Activated CD4-positive, alpha-beta memory T cell treated with anti-CD3 and anti-CD28 coated beads for 36 hours (primary cell): ENCODE measurements around the gene POLR3B. TPM values are rescaled to one million over a fixed set of nuclear protein-coding genes. Genes with fewer than 3 reads are reported as not detected.

ENCODE experiments used
- CTCF ChIA-PET: fragments of 350-600 bp; sonication (Branson Sonifier 250); formaldehyde crosslinking; loops from one replicate; lab custom pipeline; 2021; ENCODE audit warnings: antibody characterized with exemption, inconsistent platforms; lab: Charles Lee
- POLR2A ChIA-PET: fragments of 350-600 bp; sonication (Branson Sonifier 250); formaldehyde crosslinking; loops from one replicate; lab custom pipeline; 2021; ENCODE audit warnings: antibody characterized with exemption; lab: Charles Lee
- DNase-seq: peaks from one replicate; pipeline ENCODE4 v3.0.0-alpha.2; 2020
- H3K27ac Mint-ChIP-seq: one replicate; pipeline ENCODE4 v1.8.0; 2021; ENCODE audit warnings: mixed read lengths
- H3K27me3 Mint-ChIP-seq: one replicate; pipeline ENCODE4 v1.8.0; 2021; ENCODE audit warnings: mixed read lengths
- H3K36me3 Mint-ChIP-seq: one replicate; pipeline ENCODE4 v1.8.0; 2021; ENCODE audit warnings: mixed read lengths
- H3K4me1 Mint-ChIP-seq: one replicate; pipeline ENCODE4 v1.8.0; 2021; ENCODE audit warnings: low read depth, mixed read lengths
- H3K4me3 Mint-ChIP-seq: one replicate; pipeline ENCODE4 v1.8.0; 2021; ENCODE audit warnings: mild to moderate bottlenecking, mixed read lengths
- H3K9me3 Mint-ChIP-seq: one replicate; pipeline ENCODE4 v1.8.0; 2021; ENCODE audit warnings: mixed read lengths
- intact Hi-C: fragments of 100-400 bp; cut with micrococcal nuclease; formaldehyde crosslinking; loops from one replicate; pipeline ENCODE4 v1.15.1; 2023
- total RNA-seq, 2 experiments: library from RNA; stranded (reverse); gene quantifications; one replicate each; pipeline ENCODE4 v1.2.3, GENCODE V29; 2021

POLR3B gene
- total RNA-seq, 2 experiments from 2014 or later = 6.2 to 7.3 TPM

- Mint-ChIP-seq H3K36me3 (peaks cover 18% of the 10 kb centered on the region), H3K27me3 (no peaks in the 10 kb centered on the region), H3K27ac (no peak overlapping the region), H3K4me3 (no peak overlapping the region), H3K9me3 (no peaks in the 10 kb centered on the region), H3K4me1 (peaks cover 2% of the 10 kb centered on the region)
- CTCF ChIA-PET = no interaction called here
- intact Hi-C loops = no loop called here
- no peak for DNase-seq
- POLR2A ChIA-PET = no interaction called here
These were observed 13.4 kb upstream of the POLR3B start for GRCh38 chr12:106344131-106344530.

- Mint-ChIP-seq H3K36me3 (peaks cover 12% of the 10 kb centered on the region), H3K4me1 (no peaks in the 10 kb centered on the region)
- POLR2A ChIA-PET = no interaction called here
These were observed 11.8 kb upstream of the POLR3B start for GRCh38 chr12:106345746-106346145.

GRCh38 chr12:106348411-106348810 is 9.1 kb upstream of the POLR3B start:
- H3K36me3 Mint-ChIP-seq = peaks cover 9% of the 10 kb centered on the region
- no peak for DNase-seq
- no peak overlapping the region for H3K27ac Mint-ChIP-seq
- ChIA-PET POLR2A (interaction anchor here (0.7 kb wide), 1 partner anchor 1189 kb away, joined by 4 read pairs; no protein-coding TSS in a partner anchor), CTCF (interaction anchor here (1.1 kb wide), 1 partner anchor 9 kb away, joined by 6 read pairs; the partner anchor contains the start of gene POLR3B)
- no peaks in the 10 kb centered on the region for H3K9me3 Mint-ChIP-seq
- no peaks in the 10 kb centered on the region for H3K4me1 Mint-ChIP-seq
- no peaks in the 10 kb centered on the region for H3K27me3 Mint-ChIP-seq
- intact Hi-C loops = no loop called here
- no peak overlapping the region for H3K4me3 Mint-ChIP-seq

More at GRCh38 chr12:106345746-106346145, 11.8 kb upstream of the POLR3B start:
- Mint-ChIP-seq H3K9me3 (no peaks in the 10 kb centered on the region), H3K27me3 (no peaks in the 10 kb centered on the region), H3K27ac (no peak overlapping the region), H3K4me3 (no peak overlapping the region)
- intact Hi-C loops = no loop called here
- CTCF ChIA-PET = interaction anchor here (1.6 kb wide), 1 partner anchor 11 kb away, joined by 9 read pairs; the partner anchor contains the start of gene POLR3B
- no peak for DNase-seq

GRCh38 chr12:106353175-106353574 is 4.4 kb upstream of the POLR3B start:
- DNase-seq = no peak
- ChIA-PET POLR2A (no interaction called here), CTCF (no interaction called here)
- H3K9me3 Mint-ChIP-seq = no peaks in the 10 kb centered on the region
- no peak overlapping the region for H3K27ac Mint-ChIP-seq
- no peaks in the 10 kb centered on the region for H3K27me3 Mint-ChIP-seq
- no peak overlapping the region for H3K4me3 Mint-ChIP-seq
- peaks cover 8% of the 10 kb centered on the region for H3K36me3 Mint-ChIP-seq
- intact Hi-C loops = loop anchor here (10.0 kb wide), 1 partner anchor 562 kb away; no protein-coding TSS in a partner anchor
- peaks cover 8% of the 10 kb centered on the region for H3K4me1 Mint-ChIP-seq

- DNase-seq = no peak
- Mint-ChIP-seq H3K27me3 (no peaks in the 10 kb centered on the region), H3K4me3 (peak overlapping the region; percentile 93), H3K36me3 (peaks cover 11% of the 10 kb centered on the region), H3K27ac (peak overlapping the region; percentile 92), H3K4me1 (peaks cover 15% of the 10 kb centered on the region), H3K9me3 (no peaks in the 10 kb centered on the region)
- intact Hi-C loops = loop anchor here (1.0 to 10.0 kb wide), 4 partner anchors 556 to 1329 kb away; partner anchors contain the start of genes CRY1, MTERF2 and PWP1
- POLR2A ChIA-PET = interaction anchor here (0.5 to 2.3 kb wide), 5 partner anchors 55 to 1122 kb away, joined by 3 to 10 read pairs (median 3); partner anchors contain the start of genes APPL2 and TCP11L2
- CTCF ChIA-PET = interaction anchor here (0.5 to 3.6 kb wide), 16 partner anchors 13 to 1401 kb away, joined by 3 to 21 read pairs (median 4); partner anchors contain the start of genes TCP11L2 and TMEM263
These were observed 1.1 kb downstream of the POLR3B start for GRCh38 chr12:106358396-106359241.

- H3K4me1 Mint-ChIP-seq = peaks cover 15% of the 10 kb centered on the region
- CTCF ChIA-PET = interaction anchor here (0.6 kb wide), 1 partner anchor 30 kb away, joined by 3 read pairs; no protein-coding TSS in a partner anchor
- DNase-seq = no peak
- H3K9me3 Mint-ChIP-seq = no peaks in the 10 kb centered on the region
- H3K27me3 Mint-ChIP-seq = no peaks in the 10 kb centered on the region
- POLR2A ChIA-PET = no interaction called here
- H3K4me3 Mint-ChIP-seq = no peak overlapping the region
- intact Hi-C loops = loop anchor here (5.0 to 10.0 kb wide), 3 partner anchors 555 to 1327 kb away; partner anchors contain the start of genes MTERF2 and PWP1
- H3K27ac Mint-ChIP-seq = no peak overlapping the region
- H3K36me3 Mint-ChIP-seq = peaks cover 12% of the 10 kb centered on the region
These were observed 2.3 kb downstream of the POLR3B start for GRCh38 chr12:106359646-106360399.

- intact Hi-C loops = no loop called here
- no peak for DNase-seq
- Mint-ChIP-seq H3K27me3 (no peaks in the 10 kb centered on the region), H3K4me1 (peaks cover 15% of the 10 kb centered on the region), H3K27ac (no peak overlapping the region), H3K9me3 (no peaks in the 10 kb centered on the region), H3K4me3 (no peak overlapping the region), H3K36me3 (peaks cover 12% of the 10 kb centered on the region)
- POLR2A ChIA-PET = no interaction called here
- CTCF ChIA-PET = interaction anchor here (0.6 kb wide), 1 partner anchor 29 kb away, joined by 3 read pairs; no protein-coding TSS in a partner anchor
These were observed 2.9 kb downstream of the POLR3B start for GRCh38 chr12:106360400-106360994.

GRCh38 chr12:106362971-106363370 is 5.4 kb downstream of the POLR3B start:
- H3K4me3 Mint-ChIP-seq = no peak overlapping the region
- no peaks in the 10 kb centered on the region for H3K9me3 Mint-ChIP-seq
- ChIA-PET POLR2A (no interaction called here), CTCF (interaction anchor here (0.5 kb wide), 1 partner anchor 27 kb away, joined by 4 read pairs; no protein-coding TSS in a partner anchor)
- intact Hi-C loops = no loop called here
- no peaks in the 10 kb centered on the region for H3K27me3 Mint-ChIP-seq
- DNase-seq = no peak
- peaks cover 10% of the 10 kb centered on the region for H3K4me1 Mint-ChIP-seq
- no peak overlapping the region for H3K27ac Mint-ChIP-seq
- peaks cover 7% of the 10 kb centered on the region for H3K36me3 Mint-ChIP-seq

- Mint-ChIP-seq H3K27me3 (no peaks in the 10 kb centered on the region), H3K4me1 (no peaks in the 10 kb centered on the region), H3K9me3 (no peaks in the 10 kb centered on the region), H3K27ac (no peak overlapping the region), H3K4me3 (no peak overlapping the region), H3K36me3 (peaks cover 2% of the 10 kb centered on the region)
- CTCF ChIA-PET = no interaction called here
- no peak for DNase-seq
- intact Hi-C loops = no loop called here
- POLR2A ChIA-PET = no interaction called here
These were observed 6.7 kb downstream of the POLR3B start for GRCh38 chr12:106364261-106364660.

GRCh38 chr12:106369624-106370346 is 12.2 kb downstream of the POLR3B start:
- no peak overlapping the region for H3K27ac Mint-ChIP-seq
- no peaks in the 10 kb centered on the region for H3K4me1 Mint-ChIP-seq
- peaks cover 2% of the 10 kb centered on the region for H3K9me3 Mint-ChIP-seq
- peaks cover 27% of the 10 kb centered on the region for H3K36me3 Mint-ChIP-seq
- H3K27me3 Mint-ChIP-seq = no peaks in the 10 kb centered on the region
- H3K4me3 Mint-ChIP-seq = no peak overlapping the region
- ChIA-PET CTCF (no interaction called here), POLR2A (no interaction called here)
- no peak for DNase-seq
- intact Hi-C loops = no loop called here

GRCh38 chr12:106378788-106379187 is 21.2 kb downstream of the POLR3B start:
- no peak for DNase-seq
- Mint-ChIP-seq H3K9me3 (peaks cover 4% of the 10 kb centered on the region), H3K4me3 (no peak overlapping the region), H3K27ac (no peak overlapping the region), H3K27me3 (no peaks in the 10 kb centered on the region), H3K36me3 (peaks cover 53% of the 10 kb centered on the region), H3K4me1 (peaks cover 12% of the 10 kb centered on the region)
- ChIA-PET POLR2A (interaction anchor here (1.1 kb wide), 1 partner anchor 22 kb away, joined by 3 read pairs; the partner anchor contains the start of gene POLR3B), CTCF (interaction anchor here (1.2 to 1.6 kb wide), 4 partner anchors 22 to 537 kb away, joined by 3 to 4 read pairs (median 3); partner anchors contain the start of gene POLR3B)
- intact Hi-C loops = no loop called here
